ENCODE data around the gene RIPPLY3.

DNA sequence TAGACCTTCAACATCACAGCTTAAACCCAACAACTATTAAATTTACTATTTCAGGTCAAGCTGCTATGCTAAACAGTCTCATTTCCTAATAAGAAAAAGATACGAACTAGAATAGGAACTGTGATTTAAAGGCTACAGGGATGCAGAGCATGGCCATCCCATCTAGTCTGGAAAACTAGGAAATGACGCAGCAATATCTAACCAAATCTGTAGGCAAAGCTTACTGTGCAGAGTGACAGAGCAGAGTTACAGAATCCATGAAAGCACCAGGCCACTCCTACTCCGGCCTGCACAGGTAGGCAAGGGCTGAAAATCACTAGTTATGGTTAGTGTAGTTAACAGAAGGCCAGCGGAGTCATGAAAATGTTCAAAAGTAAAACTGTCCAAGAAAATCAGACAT, 42.1 kb upstream of the RIPPLY3 start:
- no peak for TF ChIP-seq GATA2 (IDR thresholded peaks at IDR 0.05; ENCODE audit: low read depth, low read length)
- no peak for TF ChIP-seq GATA3 (IDR thresholded peaks at IDR 0.05; ENCODE audit: low read depth, low read length)
